ENCODE data around the gene BPIFB6.

GRCh38 chr20:33014336-33015113 lies 16.9 kb upstream of the BPIFB6 start:
- no peak for TF ChIP-seq MLX (CRISPR knock-in tag; IDR thresholded peaks at IDR 0.05)
- no peak for TF ChIP-seq CTCF (IDR thresholded peaks at IDR 0.05)
- TF ChIP-seq, protein P1, sequence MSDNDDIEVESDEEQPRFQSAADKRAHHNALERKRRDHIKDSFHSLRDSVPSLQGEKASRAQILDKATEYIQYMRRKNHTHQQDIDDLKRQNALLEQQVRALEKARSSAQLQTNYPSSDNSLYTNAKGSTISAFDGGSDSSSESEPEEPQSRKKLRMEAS (CRISPR knock-in tag; IDR thresholded peaks at IDR 0.05) = no peak
- no peak for TF ChIP-seq FOXJ3 (CRISPR knock-in tag; IDR thresholded peaks at IDR 0.05; ENCODE audit: borderline replicate concordance)
- TF ChIP-seq, protein P2, sequence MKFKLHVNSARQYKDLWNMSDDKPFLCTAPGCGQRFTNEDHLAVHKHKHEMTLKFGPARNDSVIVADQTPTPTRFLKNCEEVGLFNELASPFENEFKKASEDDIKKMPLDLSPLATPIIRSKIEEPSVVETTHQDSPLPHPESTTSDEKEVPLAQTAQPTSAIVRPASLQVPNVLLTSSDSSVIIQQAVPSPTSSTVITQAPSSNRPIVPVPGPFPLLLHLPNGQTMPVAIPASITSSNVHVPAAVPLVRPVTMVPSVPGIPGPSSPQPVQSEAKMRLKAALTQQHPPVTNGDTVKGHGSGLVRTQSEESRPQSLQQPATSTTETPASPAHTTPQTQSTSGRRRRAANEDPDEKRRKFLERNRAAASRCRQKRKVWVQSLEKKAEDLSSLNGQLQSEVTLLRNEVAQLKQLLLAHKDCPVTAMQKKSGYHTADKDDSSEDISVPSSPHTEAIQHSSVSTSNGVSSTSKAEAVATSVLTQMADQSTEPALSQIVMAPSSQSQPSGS (CRISPR knock-in tag; IDR thresholded peaks at IDR 0.05; ENCODE audit: borderline replicate concordance, low read depth) = no peak
- no peak for TF ChIP-seq PRDM15 (CRISPR knock-in tag; IDR thresholded peaks at IDR 0.05)
- TF ChIP-seq MXD4 (CRISPR knock-in tag; IDR thresholded peaks at IDR 0.05; ENCODE audit: borderline replicate concordance) = no peak
- no peak for TF ChIP-seq ESRRA (CRISPR knock-in tag; IDR thresholded peaks at IDR 0.05; ENCODE audit: borderline replicate concordance)
- TF ChIP-seq USF1 (CRISPR knock-in tag; IDR thresholded peaks at IDR 0.05) = no peak
- no peak for TF ChIP-seq FOXK1 (CRISPR knock-in tag; IDR thresholded peaks at IDR 0.05)
- TF ChIP-seq, protein P3, sequence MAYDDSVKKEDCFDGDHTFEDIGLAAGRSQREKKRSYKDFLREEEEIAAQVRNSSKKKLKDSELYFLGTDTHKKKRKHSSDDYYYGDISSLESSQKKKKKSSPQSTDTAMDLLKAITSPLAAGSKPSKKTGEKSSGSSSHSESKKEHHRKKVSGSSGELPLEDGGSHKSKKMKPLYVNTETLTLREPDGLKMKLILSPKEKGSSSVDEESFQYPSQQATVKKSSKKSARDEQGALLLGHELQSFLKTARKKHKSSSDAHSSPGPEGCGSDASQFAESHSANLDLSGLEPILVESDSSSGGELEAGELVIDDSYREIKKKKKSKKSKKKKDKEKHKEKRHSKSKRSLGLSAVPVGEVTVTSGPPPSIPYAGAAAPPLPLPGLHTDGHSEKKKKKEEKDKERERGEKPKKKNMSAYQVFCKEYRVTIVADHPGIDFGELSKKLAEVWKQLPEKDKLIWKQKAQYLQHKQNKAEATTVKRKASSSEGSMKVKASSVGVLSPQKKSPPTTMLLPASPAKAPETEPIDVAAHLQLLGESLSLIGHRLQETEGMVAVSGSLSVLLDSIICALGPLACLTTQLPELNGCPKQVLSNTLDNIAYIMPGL (CRISPR knock-in tag; IDR thresholded peaks at IDR 0.05) = no peak
- TF ChIP-seq CREB1 (CRISPR knock-in tag; IDR thresholded peaks at IDR 0.05) = no peak
